HL-60 (cell line): ENCODE measurements around the gene SFTPB.

Source experiments
- DNase-seq, 2 experiments: peaks; one replicate each; pipeline ENCODE4 v3.0.0-alpha.2; 2010 to 2020; ENCODE audit warnings: low read depth in 1 of 2, low spot score in 1 of 2
- H3K27ac ChIP-seq: fragments of 250-450 bp; sonication (Bioruptor Pico); replicated peaks from 2 replicates; pipeline ENCODE4 v1.5.1; 2020; ENCODE audit warnings: mild to moderate bottlenecking, moderate library complexity
- H3K27me3 ChIP-seq: fragments of 250-450 bp; sonication (Bioruptor Pico); 2 replicates; pipeline ENCODE4 v1.5.1; 2021; ENCODE audit warnings: mild to moderate bottlenecking, moderate library complexity; ENCODE audit not compliant: insufficient read depth, poor library complexity, severe bottlenecking
- H3K4me3 ChIP-seq: replicated peaks from 2 replicates; pipeline ENCODE4 v1.5.1; 2011; ENCODE audit warnings: mild to moderate bottlenecking, control low read depth, low read length; ENCODE audit not compliant: insufficient read depth
- GABPA ChIP-seq: IDR thresholded peaks from 2 replicates; pipeline ENCODE4 v1.6.1; 2012; ENCODE audit warnings: low read depth
- POLR2AphosphoS5 ChIP-seq: IDR thresholded peaks from 2 replicates; pipeline ENCODE4 v1.6.1; 2012; ENCODE audit warnings: low read depth
- SPI1 ChIP-seq: IDR thresholded peaks from 2 replicates; pipeline ENCODE4 v1.6.1; 2012; ENCODE audit warnings: low read depth, mild to moderate bottlenecking, borderline replicate concordance
- TF ChIP-seq, protein P1 (sequence below): IDR thresholded peaks from 2 replicates; pipeline ENCODE4 v1.6.1; 2012; ENCODE audit warnings: low read depth; ENCODE audit not compliant: insufficient replicate concordance
- TF ChIP-seq, protein P2 (sequence below): IDR thresholded peaks from one replicate; pipeline ENCODE4 v1.5.1; 2011; ENCODE audit warnings: low read length, control low read depth, inconsistent platforms; ENCODE audit not compliant: insufficient read depth

The SFTPB gene

GRCh38 chr2:85684380-85684779 is 16.4 kb upstream of the SFTPB start:
- H3K27ac ChIP-seq: no peak overlapping the region

GRCh38 chr2:85682378-85682777 is 14.4 kb upstream of the SFTPB start:
- DNase-seq: no peak
- TF ChIP-seq, protein P1, sequence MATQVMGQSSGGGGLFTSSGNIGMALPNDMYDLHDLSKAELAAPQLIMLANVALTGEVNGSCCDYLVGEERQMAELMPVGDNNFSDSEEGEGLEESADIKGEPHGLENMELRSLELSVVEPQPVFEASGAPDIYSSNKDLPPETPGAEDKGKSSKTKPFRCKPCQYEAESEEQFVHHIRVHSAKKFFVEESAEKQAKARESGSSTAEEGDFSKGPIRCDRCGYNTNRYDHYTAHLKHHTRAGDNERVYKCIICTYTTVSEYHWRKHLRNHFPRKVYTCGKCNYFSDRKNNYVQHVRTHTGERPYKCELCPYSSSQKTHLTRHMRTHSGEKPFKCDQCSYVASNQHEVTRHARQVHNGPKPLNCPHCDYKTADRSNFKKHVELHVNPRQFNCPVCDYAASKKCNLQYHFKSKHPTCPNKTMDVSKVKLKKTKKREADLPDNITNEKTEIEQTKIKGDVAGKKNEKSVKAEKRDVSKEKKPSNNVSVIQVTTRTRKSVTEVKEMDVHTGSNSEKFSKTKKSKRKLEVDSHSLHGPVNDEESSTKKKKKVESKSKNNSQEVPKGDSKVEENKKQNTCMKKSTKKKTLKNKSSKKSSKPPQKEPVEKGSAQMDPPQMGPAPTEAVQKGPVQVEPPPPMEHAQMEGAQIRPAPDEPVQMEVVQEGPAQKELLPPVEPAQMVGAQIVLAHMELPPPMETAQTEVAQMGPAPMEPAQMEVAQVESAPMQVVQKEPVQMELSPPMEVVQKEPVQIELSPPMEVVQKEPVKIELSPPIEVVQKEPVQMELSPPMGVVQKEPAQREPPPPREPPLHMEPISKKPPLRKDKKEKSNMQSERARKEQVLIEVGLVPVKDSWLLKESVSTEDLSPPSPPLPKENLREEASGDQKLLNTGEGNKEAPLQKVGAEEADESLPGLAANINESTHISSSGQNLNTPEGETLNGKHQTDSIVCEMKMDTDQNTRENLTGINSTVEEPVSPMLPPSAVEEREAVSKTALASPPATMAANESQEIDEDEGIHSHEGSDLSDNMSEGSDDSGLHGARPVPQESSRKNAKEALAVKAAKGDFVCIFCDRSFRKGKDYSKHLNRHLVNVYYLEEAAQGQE: no peak
- TF ChIP-seq, protein P2, sequence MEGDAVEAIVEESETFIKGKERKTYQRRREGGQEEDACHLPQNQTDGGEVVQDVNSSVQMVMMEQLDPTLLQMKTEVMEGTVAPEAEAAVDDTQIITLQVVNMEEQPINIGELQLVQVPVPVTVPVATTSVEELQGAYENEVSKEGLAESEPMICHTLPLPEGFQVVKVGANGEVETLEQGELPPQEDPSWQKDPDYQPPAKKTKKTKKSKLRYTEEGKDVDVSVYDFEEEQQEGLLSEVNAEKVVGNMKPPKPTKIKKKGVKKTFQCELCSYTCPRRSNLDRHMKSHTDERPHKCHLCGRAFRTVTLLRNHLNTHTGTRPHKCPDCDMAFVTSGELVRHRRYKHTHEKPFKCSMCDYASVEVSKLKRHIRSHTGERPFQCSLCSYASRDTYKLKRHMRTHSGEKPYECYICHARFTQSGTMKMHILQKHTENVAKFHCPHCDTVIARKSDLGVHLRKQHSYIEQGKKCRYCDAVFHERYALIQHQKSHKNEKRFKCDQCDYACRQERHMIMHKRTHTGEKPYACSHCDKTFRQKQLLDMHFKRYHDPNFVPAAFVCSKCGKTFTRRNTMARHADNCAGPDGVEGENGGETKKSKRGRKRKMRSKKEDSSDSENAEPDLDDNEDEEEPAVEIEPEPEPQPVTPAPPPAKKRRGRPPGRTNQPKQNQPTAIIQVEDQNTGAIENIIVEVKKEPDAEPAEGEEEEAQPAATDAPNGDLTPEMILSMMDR: no peak
- no peak for TF ChIP-seq GABPA
- TF ChIP-seq POLR2AphosphoS5: no peak
- TF ChIP-seq SPI1: no peak
- no peak overlapping the region for H3K4me3 ChIP-seq
- no peaks in the 10 kb centered on the region for H3K27me3 ChIP-seq
- no peak overlapping the region for H3K27ac ChIP-seq

More at GRCh38 chr2:85684380-85684779, 16.4 kb upstream of the SFTPB start:
- no peaks in the 10 kb centered on the region for H3K27me3 ChIP-seq
- TF ChIP-seq, protein P2: no peak
- TF ChIP-seq, protein P1: no peak
- DNase-seq: no peak
- H3K4me3 ChIP-seq: no peak overlapping the region

GRCh38 chr2:85681776-85682175 is 13.8 kb upstream of the SFTPB start:
- DNase-seq: no peak
- Histone ChIP-seq H3K4me3 (no peak overlapping the region), H3K27me3 (no peaks in the 10 kb centered on the region), H3K27ac (no peak overlapping the region)
- TF ChIP-seq GABPA (no peak), POLR2AphosphoS5 (no peak), SPI1 (no peak)
- TF ChIP-seq, protein P1: no peak
- TF ChIP-seq, protein P2: no peak
